GM12873 (cell line): ENCODE data around the gene COX10.

Source experiments
- TF ChIP-seq, protein P1 (sequence below): IDR thresholded peaks from 2 replicates; pipeline ENCODE4 v1.5.1; 2012; ENCODE audit warnings: low read depth, mild to moderate bottlenecking, moderate library complexity, low read length, control low read depth; ENCODE audit not compliant: insufficient read depth; ENCODE audit errors: missing control alignments

The COX10 gene

DNA sequence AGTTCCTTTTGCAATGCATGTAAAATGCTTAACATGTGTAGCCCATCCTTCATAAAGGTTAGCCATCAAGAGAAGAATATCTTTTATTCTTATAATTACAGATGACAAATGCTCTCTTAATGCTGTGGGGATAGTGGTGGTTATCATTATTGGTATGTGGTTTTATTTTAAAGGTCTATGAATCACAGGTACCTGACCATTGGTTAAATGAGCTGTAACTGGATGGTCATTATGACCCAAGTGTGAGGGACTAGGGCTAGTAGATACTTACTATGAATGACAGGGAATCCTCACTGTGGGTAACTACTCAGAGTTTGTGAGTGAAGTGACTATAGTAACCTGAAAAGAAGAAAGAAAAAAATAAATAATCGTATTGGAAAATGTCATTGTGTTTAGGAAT, 88.5 kb downstream of the COX10 start:
- TF ChIP-seq, protein P1, sequence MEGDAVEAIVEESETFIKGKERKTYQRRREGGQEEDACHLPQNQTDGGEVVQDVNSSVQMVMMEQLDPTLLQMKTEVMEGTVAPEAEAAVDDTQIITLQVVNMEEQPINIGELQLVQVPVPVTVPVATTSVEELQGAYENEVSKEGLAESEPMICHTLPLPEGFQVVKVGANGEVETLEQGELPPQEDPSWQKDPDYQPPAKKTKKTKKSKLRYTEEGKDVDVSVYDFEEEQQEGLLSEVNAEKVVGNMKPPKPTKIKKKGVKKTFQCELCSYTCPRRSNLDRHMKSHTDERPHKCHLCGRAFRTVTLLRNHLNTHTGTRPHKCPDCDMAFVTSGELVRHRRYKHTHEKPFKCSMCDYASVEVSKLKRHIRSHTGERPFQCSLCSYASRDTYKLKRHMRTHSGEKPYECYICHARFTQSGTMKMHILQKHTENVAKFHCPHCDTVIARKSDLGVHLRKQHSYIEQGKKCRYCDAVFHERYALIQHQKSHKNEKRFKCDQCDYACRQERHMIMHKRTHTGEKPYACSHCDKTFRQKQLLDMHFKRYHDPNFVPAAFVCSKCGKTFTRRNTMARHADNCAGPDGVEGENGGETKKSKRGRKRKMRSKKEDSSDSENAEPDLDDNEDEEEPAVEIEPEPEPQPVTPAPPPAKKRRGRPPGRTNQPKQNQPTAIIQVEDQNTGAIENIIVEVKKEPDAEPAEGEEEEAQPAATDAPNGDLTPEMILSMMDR = no peak

- TF ChIP-seq, protein P1 = no peak
These were observed 89.4 kb downstream of the COX10 start for GRCh38 chr17:14158707-14159106.

- TF ChIP-seq, protein P1 = no peak
These were observed 92.1 kb downstream of the COX10 start for GRCh38 chr17:14161419-14161818.

GRCh38 chr17:14165616-14166015, 96.3 kb downstream of the COX10 start:
- TF ChIP-seq, protein P1 = no peak

GRCh38 chr17:14168582-14168981, 99.3 kb downstream of the COX10 start:
- TF ChIP-seq, protein P1 = no peak

- TF ChIP-seq, protein P1 = no peak
These were observed 100.0 kb downstream of the COX10 start for GRCh38 chr17:14169287-14169686.

- TF ChIP-seq, protein P1 = no peak
These were observed 100.6 kb downstream of the COX10 start for GRCh38 chr17:14169901-14170300.
